Activated CD8-positive, alpha-beta T cell treated with anti-CD3 and anti-CD28 coated beads for 36 hours (primary cell): ENCODE measurements around the gene HMCN1. TPM values are rescaled to one million over a fixed set of nuclear protein-coding genes. Genes with fewer than 3 reads are reported as not detected.

Source experiments
- ATAC-seq: fragments of 200-7000 bp; cut with Tn5 transposase; one replicate; pipeline ENCODE4 v1.10.0; 2021; ENCODE audit warnings: mild to moderate bottlenecking, moderate library complexity
- CTCF ChIA-PET: fragments of 350-600 bp; sonication (Branson Sonifier 250); formaldehyde crosslinking; loops from one replicate; lab custom pipeline; 2021; ENCODE audit warnings: antibody characterized with exemption; lab: Charles Lee
- POLR2A ChIA-PET: fragments of 350-600 bp; sonication (Branson Sonifier 250); formaldehyde crosslinking; loops from one replicate; lab custom pipeline; 2021; ENCODE audit warnings: antibody characterized with exemption; lab: Charles Lee
- DNase-seq: peaks from one replicate; pipeline ENCODE4 v3.0.0-alpha.2; 2020
- H3K27ac Mint-ChIP-seq: one replicate; pipeline ENCODE4 v1.8.0; 2021; ENCODE audit warnings: mild to moderate bottlenecking, mixed read lengths
- H3K27me3 Mint-ChIP-seq: one replicate; pipeline ENCODE4 v1.8.0; 2021; ENCODE audit warnings: mixed read lengths
- H3K36me3 Mint-ChIP-seq: one replicate; pipeline ENCODE4 v1.8.0; 2021; ENCODE audit warnings: low read depth, mixed read lengths
- H3K4me1 Mint-ChIP-seq: one replicate; pipeline ENCODE4 v1.8.0; 2021; ENCODE audit warnings: low read depth, mixed read lengths
- H3K4me3 Mint-ChIP-seq: one replicate; pipeline ENCODE4 v1.8.0; 2021; ENCODE audit warnings: mild to moderate bottlenecking, moderate library complexity, mixed read lengths
- H3K9me3 Mint-ChIP-seq: one replicate; pipeline ENCODE4 v1.8.0; 2021; ENCODE audit warnings: mixed read lengths
- CTCF ChIP-seq: fragments of 200-600 bp; IDR thresholded peaks from one replicate; pipeline ENCODE4 v1.8.0; 2022; ENCODE audit warnings: antibody characterized with exemption, mild to moderate bottlenecking
- intact Hi-C: fragments of 100-400 bp; cut with micrococcal nuclease; formaldehyde crosslinking; loops from one replicate; pipeline ENCODE4 v1.10.0; 2022
- total RNA-seq, 2 experiments: library from RNA; stranded (reverse); gene quantifications; one replicate each; pipeline ENCODE4 v1.2.3, GENCODE V29; 2021

Gene HMCN1
- total RNA-seq, 2 experiments from 2014 or later: not detected

GRCh38 chr1:186139115-186139514 is 404.9 kb downstream of the HMCN1 start:
- Mint-ChIP-seq H3K27ac (no peak overlapping the region), H3K27me3 (no peaks in the 10 kb centered on the region), H3K9me3 (no peaks in the 10 kb centered on the region), H3K4me3 (no peak overlapping the region), H3K36me3 (no peaks in the 10 kb centered on the region), H3K4me1 (no peaks in the 10 kb centered on the region)
- DNase-seq (no peak), ATAC-seq (no peak)
- ChIA-PET POLR2A (no interaction called here), CTCF (no interaction called here)
- no peak for TF ChIP-seq CTCF
- intact Hi-C loops: no loop called here

GRCh38 chr1:186139701-186140100 is 405.5 kb downstream of the HMCN1 start:
- intact Hi-C loops: no loop called here
- no peak for DNase-seq
- ChIA-PET CTCF (no interaction called here), POLR2A (no interaction called here)
- TF ChIP-seq CTCF: no peak
- Mint-ChIP-seq H3K27me3 (no peaks in the 10 kb centered on the region), H3K9me3 (no peaks in the 10 kb centered on the region), H3K27ac (no peak overlapping the region), H3K36me3 (no peaks in the 10 kb centered on the region), H3K4me3 (no peak overlapping the region), H3K4me1 (no peaks in the 10 kb centered on the region)
- no peak for ATAC-seq

GRCh38 chr1:186142159-186142558 is 408.0 kb downstream of the HMCN1 start:
- TF ChIP-seq CTCF: no peak

GRCh38 chr1:186142916-186143315 is 408.7 kb downstream of the HMCN1 start:
- TF ChIP-seq CTCF: no peak
- no peaks in the 10 kb centered on the region for H3K36me3 Mint-ChIP-seq
- no peaks in the 10 kb centered on the region for H3K9me3 Mint-ChIP-seq
- intact Hi-C loops: no loop called here
- no peak overlapping the region for H3K27ac Mint-ChIP-seq
- H3K27me3 Mint-ChIP-seq: peaks cover 2% of the 10 kb centered on the region
- no peaks in the 10 kb centered on the region for H3K4me1 Mint-ChIP-seq
- ChIA-PET CTCF (no interaction called here), POLR2A (interaction anchor here (0.6 kb wide), 1 partner anchor 9 kb away, joined by 3 read pairs; no protein-coding TSS in a partner anchor)
- no peak overlapping the region for H3K4me3 Mint-ChIP-seq
- no peak for ATAC-seq
- DNase-seq: no peak

More at GRCh38 chr1:186142159-186142558, 408.0 kb downstream of the HMCN1 start:
- Mint-ChIP-seq H3K27me3 (peaks cover 2% of the 10 kb centered on the region), H3K27ac (no peak overlapping the region), H3K4me1 (no peaks in the 10 kb centered on the region), H3K9me3 (no peaks in the 10 kb centered on the region), H3K4me3 (no peak overlapping the region), H3K36me3 (no peaks in the 10 kb centered on the region)
- ChIA-PET CTCF (no interaction called here), POLR2A (no interaction called here)
- DNase-seq (no peak), ATAC-seq (no peak)
- intact Hi-C loops: no loop called here

GRCh38 chr1:186143481-186143880 is 409.3 kb downstream of the HMCN1 start:
- DNase-seq (no peak), ATAC-seq (no peak)
- intact Hi-C loops: no loop called here
- Mint-ChIP-seq H3K27me3 (peaks cover 2% of the 10 kb centered on the region), H3K4me3 (no peak overlapping the region), H3K36me3 (no peaks in the 10 kb centered on the region), H3K9me3 (no peaks in the 10 kb centered on the region), H3K4me1 (no peaks in the 10 kb centered on the region), H3K27ac (no peak overlapping the region)
- TF ChIP-seq CTCF: no peak
- ChIA-PET CTCF (no interaction called here), POLR2A (no interaction called here)
